ENCODE measurements around the gene CAPN10.

Gene CAPN10

DNA sequence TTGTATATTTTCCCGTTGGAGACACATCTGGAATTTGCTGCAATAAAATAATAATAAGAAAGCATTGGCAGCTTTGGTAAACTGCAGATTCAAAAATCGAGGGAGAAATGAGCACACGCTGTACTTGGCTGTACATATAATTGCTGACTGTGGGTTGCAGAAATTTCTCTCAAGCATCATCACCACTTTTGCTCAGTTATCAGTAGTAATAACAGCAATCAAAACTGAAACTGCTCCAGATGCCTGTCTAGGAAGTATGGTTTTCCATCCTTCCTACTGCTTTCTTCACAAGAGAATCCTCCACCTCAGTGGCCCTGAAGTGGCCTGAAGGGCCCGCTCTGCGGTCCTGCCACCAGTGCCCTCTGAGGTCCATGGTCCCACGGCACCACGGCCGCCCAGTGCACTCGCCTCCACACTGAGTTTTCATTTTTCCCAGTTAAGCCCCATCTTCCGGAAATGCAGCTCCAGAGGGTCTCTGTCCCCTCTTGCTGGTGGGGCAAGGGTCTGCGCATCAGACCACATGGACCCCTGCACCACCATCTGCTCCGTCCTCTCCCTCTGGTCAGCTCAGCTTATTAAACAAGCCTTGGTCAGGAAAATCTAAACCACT, 22.5 kb upstream of the CAPN10 start:
- no peak for DNase-seq

DNA sequence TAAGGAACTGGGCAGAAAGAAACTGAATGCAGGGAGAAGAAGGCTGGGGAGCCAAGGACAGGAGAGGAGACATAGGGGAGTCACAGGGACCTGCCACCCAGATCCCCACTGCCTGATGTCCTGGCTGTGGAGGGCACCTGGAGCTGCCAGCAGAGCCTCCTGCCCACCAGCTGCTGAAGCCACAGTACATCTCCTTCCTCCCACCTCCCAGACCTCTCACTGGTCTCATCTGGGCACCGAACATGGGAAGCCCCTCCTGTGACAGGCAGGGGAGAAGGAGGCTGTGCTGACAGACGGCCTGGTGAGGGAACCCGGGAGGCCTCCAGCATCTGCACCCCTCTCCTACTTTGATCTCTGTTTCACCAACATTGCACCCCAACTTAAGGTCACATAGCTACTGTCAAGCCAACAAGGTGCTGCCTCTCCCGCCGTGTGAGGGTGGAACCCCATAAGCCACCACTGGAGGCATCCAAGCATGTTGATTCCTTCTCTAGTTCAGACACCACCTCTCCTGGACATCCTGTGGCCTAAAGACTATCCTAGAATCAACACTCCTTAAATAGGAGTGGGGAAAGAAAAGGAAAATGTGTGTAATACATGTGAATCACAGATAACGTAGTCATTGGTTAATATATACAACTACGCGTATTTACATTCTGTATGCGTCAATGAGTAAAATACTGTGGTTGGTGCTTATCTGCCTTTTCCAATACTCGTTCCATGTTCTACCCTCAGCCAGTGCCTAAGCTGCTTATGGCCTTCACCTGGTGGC, 21.8 kb upstream of the CAPN10 start:
- DNase-seq = no peak

DNA sequence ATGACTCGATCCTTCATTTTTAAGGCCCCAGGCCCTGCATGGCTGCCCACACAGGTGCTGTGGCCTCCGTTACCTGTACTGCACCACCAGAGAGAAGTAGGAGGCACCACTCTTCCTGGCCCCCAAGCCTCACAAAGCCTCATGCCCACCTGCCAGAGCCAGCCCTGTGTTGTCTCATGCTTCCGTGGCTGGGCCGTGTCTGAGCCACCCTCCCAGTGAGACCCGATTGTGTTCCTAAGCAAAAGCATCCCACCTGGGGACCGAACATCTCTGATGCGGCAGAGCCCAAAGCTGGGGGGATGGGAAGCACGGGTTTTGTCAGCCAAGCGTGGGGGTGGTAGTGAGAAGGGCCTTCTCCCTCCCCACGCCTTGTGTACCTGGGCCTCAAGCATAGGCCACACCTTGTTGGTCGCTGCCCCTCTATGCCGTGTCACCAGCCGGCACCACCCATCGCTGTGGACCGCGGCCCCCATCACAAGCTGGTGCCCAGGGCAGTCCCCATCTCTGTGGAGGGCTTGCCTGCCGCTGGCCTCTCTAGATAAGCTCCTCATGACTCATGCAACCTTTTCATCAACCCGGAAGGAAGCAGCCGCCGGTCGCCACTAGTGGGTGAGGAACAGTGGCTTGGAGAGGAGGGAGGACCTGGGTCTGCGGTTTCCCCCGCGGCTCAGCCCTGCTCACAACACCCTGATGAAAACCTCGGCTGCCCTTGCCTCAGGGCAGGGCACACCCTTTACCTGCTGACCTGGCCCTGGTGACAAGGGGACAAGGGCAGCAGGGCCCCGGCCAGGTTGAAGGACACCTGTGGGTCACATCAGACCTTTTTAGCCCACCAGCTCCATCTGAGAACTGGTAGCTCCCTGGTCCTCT, 21.0 kb upstream of the CAPN10 start:
- DNase-seq = peak; percentile 87

DNA sequence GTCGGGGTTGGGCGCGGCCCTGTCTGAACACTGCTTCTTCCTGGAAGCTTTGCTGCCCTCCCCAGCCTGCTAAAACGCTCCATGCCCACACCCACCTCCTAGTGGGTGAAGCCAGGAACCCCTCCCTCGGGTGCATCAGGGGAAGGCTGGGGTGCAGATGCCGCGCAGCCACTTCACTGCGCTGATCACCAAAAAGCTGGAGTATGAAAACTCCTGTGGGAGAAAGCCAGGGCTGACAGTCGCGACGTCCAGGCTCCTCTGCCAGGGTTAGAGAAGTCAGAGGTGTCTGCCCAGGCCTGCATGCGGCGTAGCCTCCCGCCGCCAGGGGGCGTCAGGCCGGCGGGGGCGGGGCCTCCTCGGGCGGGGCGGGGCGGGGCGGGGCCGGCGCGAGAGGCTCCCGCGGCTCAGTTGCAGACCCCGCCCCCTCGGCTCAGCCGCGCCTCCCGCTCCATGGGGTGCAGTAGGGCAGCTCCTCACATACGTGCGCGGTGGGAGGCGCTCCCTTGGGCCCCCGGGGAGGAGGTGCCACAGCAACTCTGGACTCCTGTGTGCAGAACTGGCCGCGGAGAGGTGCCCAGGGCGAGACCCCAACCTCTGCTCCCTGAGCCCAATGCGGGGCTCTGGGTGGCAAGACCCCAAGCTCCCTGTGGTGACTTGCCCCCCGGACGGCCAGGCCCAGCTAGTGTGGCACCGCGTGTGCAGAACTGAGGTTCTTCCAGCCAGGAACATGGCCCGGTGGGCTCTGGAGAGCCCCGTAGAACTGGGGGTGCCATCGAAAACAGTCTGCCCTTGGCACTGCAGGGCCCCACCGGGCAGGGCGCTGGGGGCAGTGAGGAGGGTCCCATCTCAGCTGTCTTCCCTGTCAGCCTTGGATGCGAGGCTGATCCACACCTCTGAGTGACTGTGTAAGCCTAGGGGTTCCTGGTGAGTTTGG, 20.1 kb upstream of the CAPN10 start:
- peak; percentile 80 for DNase-seq

DNA sequence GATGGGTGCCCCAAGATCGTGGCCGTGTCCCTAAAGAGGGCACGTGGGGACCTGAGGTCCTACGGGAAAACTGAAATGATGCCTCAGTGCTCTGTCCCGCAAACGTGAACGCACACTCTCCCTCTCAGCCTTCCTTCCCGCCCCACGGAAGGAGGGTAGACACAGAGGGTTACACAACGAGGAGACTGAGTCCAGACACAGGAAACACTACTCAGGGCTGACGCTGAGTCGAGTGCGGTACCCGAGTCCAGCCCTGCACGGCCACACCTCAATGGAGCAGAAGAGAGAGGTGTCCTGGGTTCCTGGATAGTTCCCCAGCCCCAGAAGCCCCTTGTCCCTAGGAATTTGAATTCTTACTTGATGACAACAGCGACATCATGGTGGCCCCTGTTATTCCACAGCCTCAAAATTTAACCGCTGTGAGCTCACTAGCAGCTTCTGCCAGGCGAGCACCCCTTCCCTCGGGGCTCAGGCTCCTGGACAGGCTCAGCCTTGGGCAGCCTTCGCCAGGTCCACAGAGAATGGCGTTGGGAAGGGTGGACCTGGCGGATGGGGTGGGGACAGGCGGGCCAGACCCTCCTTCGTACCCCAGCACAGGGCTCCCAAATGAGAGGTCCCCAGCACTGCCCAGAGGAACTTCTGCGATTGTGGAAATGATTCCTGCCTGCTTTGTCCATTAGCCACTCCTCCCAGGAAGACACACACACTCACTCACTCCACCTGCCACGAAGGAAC, 19.2 kb upstream of the CAPN10 start:
- peak; percentile 6 for DNase-seq

DNA sequence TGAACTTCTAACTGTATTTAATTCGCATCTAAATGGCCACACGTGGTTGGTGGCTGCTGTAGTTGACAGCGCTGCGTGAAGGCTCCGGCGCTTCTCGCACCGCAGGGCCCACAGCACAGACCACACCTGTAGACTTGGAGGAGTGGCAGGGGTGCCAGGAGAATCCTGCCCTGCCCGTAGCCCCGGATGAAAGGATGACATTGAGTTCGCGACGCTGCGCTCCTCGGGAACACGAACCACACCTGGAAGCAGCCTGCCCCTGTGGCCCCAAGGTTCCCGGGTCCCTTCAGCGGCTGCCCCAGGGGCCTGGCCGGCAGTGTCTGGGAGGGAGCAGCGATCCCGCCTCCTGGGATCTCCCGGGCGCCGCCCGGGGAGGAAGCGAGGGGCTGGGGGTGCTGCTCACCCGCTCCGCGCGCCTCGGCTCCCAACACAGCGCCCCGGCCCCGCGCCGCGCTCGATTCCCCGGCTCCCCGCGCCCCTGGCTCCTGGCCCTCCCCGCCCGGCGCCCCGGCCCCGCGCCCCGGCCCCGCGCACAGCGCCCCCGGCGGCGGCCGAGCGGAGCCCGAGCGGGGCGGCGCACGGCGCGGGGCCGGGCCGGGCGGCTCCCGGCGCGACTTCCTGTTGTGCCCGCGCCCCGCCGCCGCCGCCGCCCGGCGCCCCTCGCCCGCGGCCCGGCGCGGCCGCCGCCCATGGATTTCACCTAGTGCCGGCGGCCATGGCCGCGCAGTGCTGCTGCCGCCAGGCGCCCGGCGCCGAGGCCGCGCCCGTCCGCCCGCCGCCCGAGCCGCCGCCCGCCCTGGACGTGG, 18.5 kb upstream of the CAPN10 start, which contains the start of gene RNPEPL1:
Gene RNPEPL1, plus strand, starts transcription at position 613 of the 806 bp plus-strand sequence. Its CDS starts 103 bp downstream, at position 716.
- peak; percentile 46 for DNase-seq

DNA sequence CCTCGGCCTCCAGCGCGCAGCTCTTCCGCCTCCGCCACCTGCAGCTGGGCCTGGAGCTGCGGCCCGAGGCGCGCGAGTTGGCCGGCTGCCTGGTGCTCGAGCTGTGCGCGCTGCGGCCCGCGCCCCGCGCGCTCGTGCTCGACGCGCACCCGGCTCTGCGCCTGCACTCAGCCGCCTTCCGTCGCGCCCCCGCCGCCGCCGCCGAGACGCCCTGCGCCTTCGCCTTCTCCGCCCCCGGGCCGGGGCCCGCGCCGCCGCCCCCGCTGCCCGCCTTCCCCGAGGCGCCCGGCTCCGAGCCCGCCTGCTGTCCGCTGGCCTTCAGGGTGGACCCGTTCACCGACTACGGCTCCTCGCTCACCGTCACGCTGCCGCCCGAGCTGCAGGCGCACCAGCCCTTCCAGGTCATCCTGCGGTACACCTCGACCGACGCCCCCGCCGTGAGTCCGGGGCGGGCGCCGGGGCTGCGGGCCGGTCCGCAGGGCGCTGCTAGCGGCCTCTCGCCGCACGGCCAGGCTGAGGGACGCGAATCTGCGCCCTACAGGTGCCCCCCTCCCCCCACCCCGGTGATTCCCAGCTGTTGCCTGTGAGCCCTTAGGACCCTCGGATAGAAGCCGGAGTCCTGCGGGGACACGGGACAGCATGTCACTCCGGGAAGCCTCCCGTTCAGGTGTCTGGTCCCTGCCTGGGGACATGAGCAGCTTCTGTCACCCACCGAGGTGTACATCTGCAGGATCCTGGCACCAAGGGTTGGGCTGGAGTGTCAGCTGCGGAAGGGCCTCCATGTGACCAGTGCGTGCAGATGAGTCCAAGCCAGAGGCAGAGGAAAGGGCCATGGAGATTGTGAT, 17.6 kb upstream of the CAPN10 start:
- peak; percentile 63 for DNase-seq

DNA sequence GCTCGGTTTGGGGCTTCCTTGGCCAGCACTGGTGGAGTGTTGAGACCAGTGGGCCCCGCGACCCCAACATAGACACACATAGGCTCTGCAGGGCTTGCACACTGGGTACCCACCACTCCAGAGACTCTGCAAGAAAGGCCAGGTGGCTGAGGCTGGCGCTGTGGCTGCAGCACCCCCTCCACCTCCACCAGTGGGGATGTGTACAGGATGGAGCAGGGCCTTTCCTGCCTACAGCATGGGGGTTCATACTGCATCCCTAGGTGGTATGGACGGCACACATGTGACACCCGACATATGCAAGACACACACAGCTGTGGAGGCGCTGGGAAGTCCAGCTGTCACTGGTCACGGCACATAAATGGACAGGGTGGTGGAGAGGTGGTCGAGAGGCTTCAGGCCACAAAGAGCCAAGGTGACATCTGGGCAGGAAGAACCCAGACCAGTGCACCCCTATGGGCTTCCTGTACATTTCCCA, 17.0 kb upstream of the CAPN10 start:
- no peak for DNase-seq

DNA sequence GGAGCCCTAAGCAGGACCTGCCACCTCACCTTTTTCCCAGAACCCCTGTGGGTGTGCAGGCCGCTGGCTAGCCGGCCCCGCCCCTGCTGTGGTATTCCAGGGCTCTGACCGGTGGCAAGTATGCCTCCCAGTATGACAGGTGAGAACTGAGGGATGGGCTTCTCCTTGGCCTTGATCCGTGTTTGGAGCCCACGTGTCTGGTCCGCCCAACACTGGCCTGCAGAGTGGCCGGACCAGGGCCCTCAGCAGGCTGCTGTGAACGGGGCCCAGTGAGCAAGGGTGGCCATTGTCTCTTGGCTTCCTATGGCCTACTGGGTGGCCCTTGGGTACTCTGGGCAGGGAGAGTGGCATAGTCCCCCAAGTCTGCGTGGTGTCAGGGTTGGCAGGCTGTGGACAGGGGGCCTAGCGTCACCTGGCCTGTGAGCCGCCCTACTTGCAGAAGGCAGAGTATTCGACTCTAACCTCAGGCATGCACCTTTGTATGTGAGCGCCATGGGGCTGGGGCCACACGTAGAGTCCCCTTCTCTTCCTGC, 16.5 kb upstream of the CAPN10 start:
- DNase-seq = no peak

DNA sequence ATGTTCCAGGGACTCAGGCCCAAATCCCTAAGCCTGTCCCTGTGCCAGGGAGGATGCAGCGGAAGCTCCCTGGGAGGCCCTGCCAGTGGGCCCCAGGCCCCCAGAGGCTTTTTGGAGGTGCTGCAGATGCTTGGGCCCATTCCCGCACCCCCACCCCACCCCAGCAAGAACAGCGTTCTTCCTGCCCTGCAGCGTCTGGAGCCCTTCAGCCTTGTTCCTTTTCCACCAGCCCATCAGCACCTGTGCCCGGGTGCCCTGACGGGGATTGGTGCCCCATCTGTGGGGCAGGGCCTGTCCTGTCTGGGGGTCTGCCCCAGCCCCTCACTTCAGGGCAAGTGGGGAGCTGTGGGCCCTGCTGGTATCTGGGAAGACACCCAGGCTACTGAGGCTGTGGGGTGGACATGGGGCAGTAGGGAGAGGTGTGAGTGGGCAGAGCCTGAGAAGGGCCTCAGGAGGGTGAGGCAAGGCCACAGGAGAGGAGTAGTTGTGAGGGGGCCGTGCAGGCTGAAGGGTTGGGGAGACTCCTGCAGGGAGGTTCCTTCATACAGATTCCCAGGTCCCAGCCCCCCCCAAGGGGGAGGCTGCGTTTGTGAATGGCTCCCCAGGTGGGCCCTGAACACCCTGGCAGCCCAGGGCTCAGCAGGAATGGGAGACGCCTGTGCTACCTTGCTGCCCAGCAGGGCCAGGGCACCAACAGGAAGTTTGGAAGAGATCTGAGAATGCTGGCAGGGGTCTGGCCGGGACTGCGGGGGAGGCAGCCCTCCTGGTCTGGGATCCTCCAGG, 15.8 kb upstream of the CAPN10 start:
- no peak for DNase-seq

DNA sequence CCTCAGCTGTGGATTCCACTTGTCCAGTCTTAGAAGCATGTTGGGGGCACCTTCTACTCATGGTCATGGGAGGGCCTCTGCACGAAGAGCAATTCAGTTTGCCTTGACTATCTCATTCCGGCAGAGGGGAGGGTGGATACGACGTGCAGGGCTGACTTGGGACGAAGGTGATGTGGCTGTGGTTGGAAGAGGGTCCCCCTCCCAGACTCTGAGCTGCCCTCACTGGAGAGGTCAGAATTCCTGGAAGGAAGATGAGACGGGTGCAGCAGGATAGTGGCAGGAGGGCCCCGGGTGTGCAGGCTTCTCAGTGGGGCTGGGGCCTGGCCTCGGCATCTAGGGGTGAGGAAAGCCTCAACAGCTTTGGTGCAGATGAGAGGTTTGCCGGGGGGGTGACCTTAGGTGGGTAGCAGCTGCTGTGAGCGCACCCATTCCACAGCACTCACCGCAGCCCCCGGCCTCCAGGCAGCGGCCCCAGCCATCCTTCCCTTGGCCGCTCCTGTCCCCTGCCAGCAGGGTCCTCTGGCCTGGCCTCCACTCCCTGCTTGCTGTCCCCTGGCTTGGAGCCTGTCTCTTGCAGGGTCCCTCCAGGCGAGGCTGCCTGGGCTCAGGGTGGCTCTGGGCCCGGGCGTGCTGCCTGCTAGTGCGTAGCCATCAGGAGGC, 15.1 kb upstream of the CAPN10 start:
- no peak for DNase-seq

DNA sequence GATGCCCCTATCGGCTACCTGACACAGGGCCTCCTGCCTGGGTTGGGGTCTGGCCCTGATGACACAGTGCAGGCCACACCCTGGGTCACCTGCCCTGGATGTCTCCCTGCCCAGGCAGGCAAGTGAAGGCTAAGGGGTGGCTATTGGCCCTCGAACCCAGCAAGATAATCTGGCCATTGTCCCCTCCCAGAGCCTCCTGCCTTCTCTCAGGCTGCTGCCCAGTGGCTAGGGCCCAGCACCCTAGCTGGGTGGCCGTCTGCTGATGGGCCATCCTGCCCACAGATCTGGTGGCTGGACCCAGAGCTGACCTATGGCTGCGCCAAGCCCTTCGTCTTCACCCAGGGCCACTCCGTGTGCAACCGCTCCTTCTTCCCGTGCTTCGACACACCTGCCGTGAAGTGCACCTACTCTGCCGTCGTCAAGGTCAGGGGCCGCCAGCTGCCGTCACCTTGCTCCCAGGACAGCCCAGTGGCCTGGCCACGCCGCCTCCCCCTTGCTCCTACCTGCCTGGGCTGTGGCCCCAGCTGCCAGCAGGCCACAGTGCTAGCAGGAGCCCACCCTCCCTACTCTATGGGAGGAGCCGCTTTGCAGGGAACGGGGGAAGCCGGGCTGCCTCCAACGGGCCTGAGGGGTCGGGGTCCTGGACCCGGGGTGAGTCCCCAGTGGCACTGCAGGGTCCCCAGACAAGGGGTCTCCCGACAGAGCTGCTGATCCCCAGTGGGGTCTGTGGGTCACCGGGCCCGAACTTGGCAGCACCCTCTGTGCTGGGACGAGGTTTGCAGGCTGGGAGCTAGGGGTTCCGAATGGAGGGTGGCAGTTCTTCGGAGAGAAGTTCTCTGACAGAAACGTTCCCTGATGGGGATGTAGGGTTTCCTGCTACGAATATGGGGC, 14.1 kb upstream of the CAPN10 start:
- no peak for DNase-seq

DNA sequence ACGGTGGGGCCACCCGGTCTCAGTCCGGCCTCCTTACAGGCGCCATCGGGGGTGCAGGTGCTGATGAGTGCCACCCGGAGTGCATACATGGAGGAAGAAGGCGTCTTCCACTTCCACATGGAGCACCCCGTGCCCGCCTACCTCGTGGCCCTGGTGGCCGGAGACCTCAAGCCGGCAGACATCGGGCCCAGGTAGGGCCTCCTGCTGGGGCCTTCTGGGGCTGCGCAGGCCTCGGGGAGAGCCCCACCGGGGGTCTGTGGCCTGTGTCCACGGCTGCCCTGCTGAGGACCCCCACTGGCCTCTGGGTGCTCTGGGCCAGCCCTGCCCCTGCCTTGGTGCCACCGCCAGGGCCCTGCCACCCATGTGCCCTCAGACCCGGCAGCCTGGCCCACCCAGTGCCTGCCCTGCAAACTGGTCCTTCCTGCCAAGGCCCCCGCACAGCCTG, 13.4 kb upstream of the CAPN10 start:
- DNase-seq = no peak

DNA sequence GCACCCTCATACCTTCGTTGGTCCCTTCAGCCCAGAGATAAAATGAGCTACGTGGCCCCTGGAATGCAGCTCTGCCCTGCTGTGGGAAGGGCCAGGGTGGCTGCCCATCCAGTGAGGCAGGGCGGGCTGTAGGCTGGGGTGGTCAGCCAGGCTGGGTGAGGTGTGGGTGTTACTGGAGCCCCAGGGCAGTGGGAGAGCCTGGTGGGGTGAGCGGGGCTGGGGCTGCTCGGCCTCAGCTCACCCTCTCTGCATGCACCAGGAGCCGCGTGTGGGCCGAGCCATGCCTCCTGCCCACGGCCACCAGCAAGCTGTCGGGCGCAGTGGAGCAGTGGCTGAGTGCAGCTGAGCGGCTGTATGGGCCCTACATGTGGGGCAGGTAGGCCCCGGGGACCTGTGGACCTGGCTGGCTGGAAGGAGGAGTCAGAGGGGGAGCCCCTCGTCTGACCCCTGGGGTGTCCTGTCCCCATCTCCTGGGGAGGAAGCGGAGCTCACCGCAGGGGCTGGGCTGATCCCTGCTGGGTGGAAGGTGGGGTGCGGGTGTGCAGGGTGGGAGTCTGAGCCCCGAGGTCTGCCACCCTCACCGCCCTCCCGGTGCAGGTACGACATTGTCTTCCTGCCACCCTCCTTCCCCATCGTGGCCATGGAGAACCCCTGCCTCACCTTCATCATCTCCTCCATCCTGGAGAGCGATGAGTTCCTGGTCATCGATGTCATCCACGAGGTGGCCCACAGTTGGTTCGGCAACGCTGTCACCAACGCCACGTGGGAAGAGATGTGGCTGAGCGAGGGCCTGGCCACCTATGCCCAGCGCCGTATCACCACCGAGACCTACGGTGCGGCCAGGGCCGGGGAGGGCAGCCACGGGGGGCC, 12.8 kb upstream of the CAPN10 start:
- no peak for DNase-seq

DNA sequence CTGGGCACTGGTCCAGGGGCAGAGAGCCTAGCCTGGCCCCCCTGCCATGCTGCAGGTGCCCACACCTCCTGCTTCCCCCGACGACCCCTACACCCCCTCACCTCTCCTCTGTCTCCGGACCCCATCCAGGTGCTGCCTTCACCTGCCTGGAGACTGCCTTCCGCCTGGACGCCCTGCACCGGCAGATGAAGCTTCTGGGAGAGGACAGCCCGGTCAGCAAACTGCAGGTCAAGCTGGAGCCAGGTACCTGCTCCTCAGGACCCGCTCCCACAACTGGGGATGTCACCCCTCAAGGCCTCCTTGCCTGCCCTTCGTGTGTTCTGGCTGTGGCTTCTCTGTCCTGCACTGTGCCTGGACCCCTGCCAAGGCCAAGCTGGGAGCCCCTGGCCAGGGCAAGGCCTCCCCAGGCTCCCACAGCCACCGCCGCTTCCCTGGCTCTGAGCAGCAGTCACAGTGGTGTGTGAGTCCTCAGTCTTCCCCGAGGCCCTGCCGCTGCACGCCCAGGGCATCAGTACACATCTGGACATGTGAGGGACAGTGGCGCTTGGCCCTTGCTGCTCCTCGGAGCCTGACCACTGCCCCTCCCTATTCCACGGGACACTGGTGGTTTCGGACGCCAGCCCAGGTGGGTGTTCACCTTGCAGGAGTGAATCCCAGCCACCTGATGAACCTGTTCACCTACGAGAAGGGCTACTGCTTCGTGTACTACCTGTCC, 12.0 kb upstream of the CAPN10 start:
- DNase-seq = no peak

All from NCI-H2029 (cell line).